Kidney (tissue), 14 donors: ENCODE data around the gene CNOT2. TPM values are rescaled to one million over a fixed set of nuclear protein-coding genes. Genes with fewer than 3 reads are reported as not detected.
A peak's percentile ranks its signal among the peaks of the same experiment; 100 is the strongest.

Source experiments
- DNase-seq, 5 donors: peaks; one replicate each; pipeline ENCODE4 v3.0.0-alpha.2; 2013 to 2020
- FAIRE-seq: peaks from 2 replicates; lab custom pipeline; 2012; peaks lifted over from hg19 to GRCh38; lab: Jason Lieb, UNC
- H3K27ac ChIP-seq, 2 donors: one replicate each; pipeline ENCODE4 v1.7.0; 2013; ENCODE audit warnings: low read depth in 2 of 2, low read length in 2 of 2, inconsistent platforms in 1 of 2
- H3K27me3 ChIP-seq: one replicate; pipeline ENCODE4 v1.7.1; 2013; ENCODE audit warnings: low read length, inconsistent platforms; ENCODE audit not compliant: control insufficient read depth, insufficient read depth
- H3K36me3 ChIP-seq, 3 donors: one replicate each; pipeline versions ENCODE4 v1.7.0 to v1.7.1; 2013; ENCODE audit warnings: low read length in 3 of 3, control low read depth in 1 of 3, inconsistent platforms in 1 of 3; ENCODE audit not compliant: insufficient read depth in 3 of 3, control insufficient read depth in 2 of 3
- H3K4me1 ChIP-seq, 3 donors: one replicate each; pipeline versions ENCODE4 v1.7.0 to v1.7.1; 2013; ENCODE audit warnings: low read length in 3 of 3, inconsistent platforms in 1 of 3, low read depth in 1 of 3; ENCODE audit not compliant: control insufficient read depth in 2 of 3, insufficient read depth in 2 of 3
- H3K4me3 ChIP-seq, 3 donors: one replicate each; pipeline versions ENCODE4 v1.7.0 to v1.8.1; 2013; ENCODE audit warnings: low read length in 3 of 3, control low read depth in 1 of 3, inconsistent platforms in 1 of 3
- H3K9ac ChIP-seq, 3 donors: one replicate each; pipeline versions ENCODE4 v1.7.0 to v1.7.1; 2013; ENCODE audit warnings: low read length in 3 of 3, control low read depth in 1 of 3, inconsistent platforms in 1 of 3
- H3K9me3 ChIP-seq, 3 donors: one replicate each; pipeline versions ENCODE4 v1.7.0 to v1.7.1; 2013; ENCODE audit warnings: low read length in 3 of 3, control low read depth in 1 of 3, inconsistent platforms in 1 of 3; ENCODE audit not compliant: control insufficient read depth in 2 of 3, insufficient read depth in 1 of 3
- CTCF ChIP-seq: IDR thresholded peaks from 3 replicates; pipeline ENCODE4 v1.5.1; 2012; ENCODE audit warnings: mild to moderate bottlenecking, moderate library complexity, borderline replicate concordance; ENCODE audit not compliant: insufficient read depth; ENCODE audit errors: extremely low read depth
- intact Hi-C: fragments of 100-400 bp; cut with DNase I; formaldehyde crosslinking; loops from one replicate; pipeline ENCODE4 v1.11.1; 2022
- polyA plus RNA-seq: library from polyadenylated mRNA; stranded (reverse); fragments of 350-450 nt; fragmentation: Illumina TruSeq; extraction: RNeasy Lipid Tissue Mini Kit (QIAGEN cat#74804); gene quantifications from one replicate; pipeline ENCODE4 v1.2.3, GENCODE V29; 2014; ENCODE audit warnings: low read depth, low replicate concordance; ENCODE audit not compliant: insufficient read depth
- total RNA-seq: library from RNA; stranded (reverse); fragmentation: NEBNext Ultra II Directional; extraction: Animal tissue kit (Norgen Biotek cat#: 25700); gene quantifications from one replicate; pipeline ENCODE4 v1.2.1, GENCODE V29; 2021
- donor health status: control.
- donor health status: control.
- donor health status: control.
- donor health status: control.
- donor health status: control.
- donor health status: DM: yes; HTN: yes; CAD: no.
- donor health status: Normal renal cell carcinoma (clear cell type).

The CNOT2 gene
- total and polyA plus RNA-seq, 2 donors from 2014 or later = 21.0 to 68.8 TPM

- Histone ChIP-seq H3K9me3 (no peaks in the 10 kb centered on the region), H3K9ac (no peak overlapping the region), H3K4me1 (no peaks in the 10 kb centered on the region), H3K36me3 (peaks cover 3 to 5% (median 5%) of the 10 kb centered on the region in 3 donors), H3K27me3 (no peaks in the 10 kb centered on the region), H3K4me3 (no peak overlapping the region), H3K27ac (no peak overlapping the region)
- no peak for TF ChIP-seq CTCF
- DNase-seq (no peak), FAIRE-seq (no peak)
- intact Hi-C loops = no loop called here
Observed at GRCh38 chr12:70355972-70356371, 112.7 kb downstream of the CNOT2 start.

DNA sequence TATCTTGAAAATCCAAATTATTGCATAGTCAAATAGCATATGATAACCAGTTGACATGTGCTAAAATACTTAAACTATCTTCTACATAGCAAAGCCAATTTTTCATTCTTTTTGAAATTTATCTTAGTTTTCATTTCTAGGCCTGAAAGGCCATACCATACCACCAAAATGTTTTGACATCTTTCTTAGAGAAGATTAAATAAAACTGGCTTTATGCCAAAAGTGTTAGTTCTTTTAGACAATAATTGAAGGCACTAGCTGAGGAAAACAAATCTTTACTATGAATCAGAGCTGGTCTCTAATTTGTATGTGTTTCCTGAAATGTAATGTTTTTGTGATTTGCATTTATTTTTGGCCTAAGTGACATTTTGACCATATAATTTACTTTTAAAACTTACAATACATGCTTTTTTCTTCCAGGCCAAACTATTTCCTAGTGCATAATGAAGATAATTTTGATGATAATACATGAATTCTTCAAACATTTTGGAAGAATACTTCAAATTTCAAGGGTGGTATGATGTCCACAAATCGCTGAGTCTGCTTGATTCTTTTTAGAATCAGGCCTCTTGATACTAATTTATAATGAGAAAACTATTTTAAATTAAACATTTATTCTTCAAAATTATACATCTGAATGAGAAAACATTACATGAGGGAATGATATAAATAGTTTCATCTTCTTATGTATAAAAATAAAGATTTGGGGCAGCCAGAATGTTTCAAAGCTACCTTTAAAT lies 116.4 kb downstream of the CNOT2 start:
- H3K36me3 ChIP-seq = peaks cover 0 to 1% (median under 1%) of the 10 kb centered on the region in 3 donors
- TF ChIP-seq CTCF = no peak
- H3K9ac ChIP-seq = no peak overlapping the region
- FAIRE-seq (peak; percentile 23), DNase-seq (no peak)
- peaks cover 10% of the 10 kb centered on the region for H3K27me3 ChIP-seq
- no peak overlapping the region for H3K27ac ChIP-seq
- intact Hi-C loops = no loop called here
- H3K9me3 ChIP-seq = no peaks in the 10 kb centered on the region
- H3K4me3 ChIP-seq = no peak overlapping the region
- H3K4me1 ChIP-seq = no peaks in the 10 kb centered on the region

GRCh38 chr12:70360218-70360617 lies 117.0 kb downstream of the CNOT2 start:
- FAIRE-seq = no peak
- H3K4me1 ChIP-seq = peaks cover 0 to 3% (median 0%) of the 10 kb centered on the region in 3 donors
- intact Hi-C loops = no loop called here
- peaks cover 12% of the 10 kb centered on the region for H3K27me3 ChIP-seq
- TF ChIP-seq CTCF = no peak
- H3K36me3 ChIP-seq = no peaks in the 10 kb centered on the region
- no peak for DNase-seq
- H3K27ac ChIP-seq = no peak overlapping the region
- no peaks in the 10 kb centered on the region for H3K9me3 ChIP-seq
- H3K4me3 ChIP-seq = no peak overlapping the region
- no peak overlapping the region for H3K9ac ChIP-seq
